Measurements from ENCODE around the gene AHCYL2.
"Not testable (repeated sequence)": the region's sequence is repeated elsewhere in the genome, so short reads cannot be mapped to it uniquely, and the experiment has no call there.

Gene AHCYL2

DNA sequence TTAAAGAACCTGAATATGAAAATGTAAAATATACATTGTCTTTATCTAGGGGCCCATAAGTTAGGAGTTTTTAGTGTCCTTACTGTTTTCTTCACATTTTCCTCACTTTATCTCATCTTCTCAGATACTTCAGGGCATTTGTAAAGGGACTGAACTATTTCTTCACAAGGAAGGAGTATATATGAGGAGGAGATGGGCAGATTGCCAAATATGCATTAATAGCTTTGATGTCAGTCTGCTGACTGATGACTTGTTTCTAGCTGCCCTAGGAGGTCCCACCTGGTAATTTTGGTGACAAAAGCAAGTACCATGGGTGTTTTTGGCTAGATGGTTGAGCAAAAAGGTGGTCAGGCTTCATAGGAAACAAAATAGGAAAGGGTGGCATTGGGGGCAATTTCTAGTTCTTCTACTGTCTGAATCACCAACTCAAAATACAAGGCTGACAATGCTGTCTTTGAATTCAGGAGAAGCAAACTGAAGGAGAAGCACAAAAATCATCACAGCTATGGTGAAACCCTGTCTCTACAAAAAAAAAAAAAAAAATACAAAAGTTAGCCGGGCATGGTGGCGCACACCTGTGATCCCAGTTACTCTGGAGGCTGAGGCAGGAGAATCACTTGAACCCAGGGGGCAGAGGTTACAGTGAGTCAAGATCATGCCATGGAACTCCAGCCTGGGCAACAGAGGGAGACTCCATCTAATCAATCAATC, 199.0 kb downstream of the AHCYL2 start:
- DNase-seq (ENCODE audit: low read depth in 2 of 2): no peak

DNA sequence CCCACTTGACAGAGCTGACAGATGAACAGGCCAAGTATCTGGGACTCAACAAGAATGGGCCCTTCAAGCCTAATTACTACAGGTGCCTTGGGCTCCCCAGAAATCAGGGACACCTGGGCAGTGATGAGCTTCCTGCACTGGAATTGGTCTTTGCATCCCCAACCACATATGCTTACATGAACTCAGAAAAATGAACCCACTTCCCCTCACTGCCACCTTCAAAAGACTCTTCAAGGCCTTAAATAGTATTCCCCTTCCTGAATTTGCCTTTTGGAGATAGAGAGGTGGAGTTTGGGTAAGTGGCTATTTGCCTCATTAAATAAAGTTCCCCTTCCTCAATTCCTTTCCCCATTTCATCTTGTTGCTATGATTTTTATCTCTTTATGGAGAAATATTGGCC, 201.7 kb downstream of the AHCYL2 start:
- DNase-seq (ENCODE audit: low read depth in 2 of 2): no peak

- no peak for DNase-seq (ENCODE audit: low read depth in 2 of 2)
Observed at GRCh38 chr7:129427526-129428045, 202.8 kb downstream of the AHCYL2 start.

DNA sequence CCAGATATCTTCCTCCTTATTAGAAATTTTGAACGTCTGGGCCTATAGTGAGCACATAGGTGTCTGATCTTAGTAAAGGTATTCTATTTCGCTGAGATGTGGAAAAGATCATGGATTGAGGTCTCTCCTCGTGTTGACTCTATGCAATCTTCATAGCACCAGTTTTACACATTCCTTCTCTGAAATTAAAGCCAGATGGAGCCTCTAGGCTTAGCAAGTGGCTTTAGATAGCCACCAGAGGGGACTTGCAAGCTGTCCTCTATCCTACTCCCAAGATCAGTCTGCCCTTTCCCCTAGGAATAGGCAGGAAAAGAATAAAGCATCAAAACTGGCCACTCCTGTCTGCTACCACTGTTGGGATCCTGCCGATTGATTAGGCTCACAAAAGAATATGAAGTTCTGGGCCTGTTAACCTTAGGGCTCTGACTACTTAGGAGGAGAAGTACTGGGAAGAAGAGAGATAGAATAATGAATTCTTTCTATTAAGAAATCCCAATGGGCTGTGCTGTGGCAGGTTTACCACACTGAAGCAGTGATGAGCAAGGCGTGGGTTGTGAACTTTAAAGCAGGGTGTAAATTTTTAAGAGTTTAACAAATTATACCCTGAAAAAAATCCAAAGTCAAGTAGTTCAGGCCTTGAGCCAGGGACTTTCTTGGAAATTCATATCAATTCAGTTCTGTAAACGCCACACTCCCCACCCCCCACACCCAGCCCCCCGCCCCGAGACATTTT, 207.2 kb downstream of the AHCYL2 start:
- DNase-seq (ENCODE audit: low read depth in 2 of 2): no peak

DNA sequence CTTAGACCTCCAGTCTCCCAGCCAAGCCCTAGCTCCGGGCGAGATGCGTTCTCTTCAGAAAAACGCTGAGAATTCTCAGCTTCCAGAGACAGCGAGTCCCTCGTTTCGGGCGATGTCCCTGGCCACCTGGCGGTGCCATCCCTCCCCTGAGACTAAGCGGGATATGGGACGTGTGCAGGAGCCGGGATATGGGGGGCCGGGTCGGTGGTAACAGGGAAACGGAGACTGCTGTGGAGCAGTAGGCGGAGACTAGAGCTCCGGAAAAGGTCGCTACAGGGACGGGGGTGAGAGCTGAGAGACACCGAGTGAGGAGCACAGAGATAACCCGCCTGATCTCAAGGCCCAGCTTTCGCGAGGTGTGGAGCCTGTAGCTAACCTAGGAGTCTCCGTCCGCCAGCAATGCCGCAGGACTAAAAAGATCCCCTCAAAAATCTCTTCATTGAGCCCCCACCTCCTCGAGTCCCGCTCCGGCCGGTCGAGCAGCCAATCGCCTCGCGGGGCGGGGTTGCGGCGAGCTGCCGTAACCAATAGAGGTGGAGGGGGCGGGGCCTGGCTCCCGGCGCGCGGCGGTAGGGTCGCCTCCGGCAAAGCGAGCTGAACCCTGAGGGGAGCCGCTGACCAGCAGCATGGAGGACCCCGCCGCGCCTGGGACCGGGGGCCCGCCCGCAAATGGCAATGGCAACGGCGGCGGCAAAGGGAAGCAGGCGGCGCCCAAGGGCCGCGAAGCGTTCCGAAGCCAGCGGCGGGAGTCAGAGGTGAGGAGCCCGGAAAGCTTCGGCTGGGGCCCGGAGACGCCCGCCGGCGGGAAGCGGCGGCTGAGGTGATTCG, 209.2 kb downstream of the AHCYL2 start, which contains the start of gene STRIP2:
Gene STRIP2 (plus strand): TSS at position 586 of the 828 bp plus-strand sequence. CDS start 41 bp downstream, at position 627.
- peak; percentile 88 to 94 for DNase-seq (ENCODE audit: low read depth in 2 of 2)

DNA sequence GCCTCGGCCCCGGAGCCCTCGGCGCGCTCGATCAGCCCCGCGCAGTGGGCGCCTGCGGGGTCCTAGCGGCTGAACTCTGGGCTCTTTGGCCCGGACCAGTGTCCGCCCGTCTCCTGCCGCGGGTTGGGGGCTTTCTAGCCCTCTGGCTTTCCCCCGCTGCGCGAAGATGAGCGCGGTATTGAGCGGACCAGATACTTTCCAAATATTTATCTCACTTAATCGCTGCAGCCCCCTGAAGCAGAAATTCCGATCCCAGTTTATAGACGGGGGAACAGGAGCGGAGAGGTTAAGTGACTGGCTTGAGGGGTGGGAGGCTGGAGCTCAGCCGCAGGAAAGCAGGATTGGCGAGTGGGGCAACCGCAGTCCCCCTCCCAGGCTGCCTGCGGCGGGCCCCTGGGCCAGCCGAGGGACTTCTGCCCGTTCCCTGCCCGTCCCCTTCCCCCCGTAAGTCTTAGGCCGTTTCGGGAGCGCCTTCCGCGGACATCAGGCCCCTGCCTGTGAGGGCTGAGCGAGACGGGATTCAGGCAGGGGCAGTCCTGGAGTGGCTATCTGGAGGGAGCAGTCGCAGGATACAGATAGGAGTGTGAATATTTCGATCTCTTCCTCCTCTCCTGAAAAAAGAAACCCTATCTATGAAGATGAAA, 210.0 kb downstream of the AHCYL2 start:
- DNase-seq (ENCODE audit: low read depth in 2 of 2): no peak

DNA sequence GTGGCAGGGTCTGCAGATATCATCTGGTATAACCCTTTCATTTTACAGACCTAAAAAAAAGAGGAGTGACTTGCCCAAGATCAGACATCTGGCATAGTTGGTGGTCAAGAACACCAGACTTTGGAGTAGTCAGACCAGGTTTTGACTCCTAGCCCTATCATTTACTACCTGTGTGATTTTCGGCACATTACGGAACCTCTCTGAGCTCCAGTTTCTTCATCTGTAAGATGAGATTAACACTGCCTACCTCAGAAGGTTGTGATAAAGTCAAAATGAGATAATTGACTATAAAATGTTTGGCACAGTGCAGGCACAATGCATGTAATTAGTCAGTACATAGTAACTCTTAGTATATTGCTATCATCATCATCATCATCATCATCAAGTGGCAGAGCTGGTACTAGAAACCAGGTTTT, 210.6 kb downstream of the AHCYL2 start:
- no peak for DNase-seq (ENCODE audit: low read depth in 2 of 2)

GRCh38 chr7:129436335-129436923, 211.6 kb downstream of the AHCYL2 start:
- no peak for DNase-seq (ENCODE audit: low read depth in 2 of 2)

DNA sequence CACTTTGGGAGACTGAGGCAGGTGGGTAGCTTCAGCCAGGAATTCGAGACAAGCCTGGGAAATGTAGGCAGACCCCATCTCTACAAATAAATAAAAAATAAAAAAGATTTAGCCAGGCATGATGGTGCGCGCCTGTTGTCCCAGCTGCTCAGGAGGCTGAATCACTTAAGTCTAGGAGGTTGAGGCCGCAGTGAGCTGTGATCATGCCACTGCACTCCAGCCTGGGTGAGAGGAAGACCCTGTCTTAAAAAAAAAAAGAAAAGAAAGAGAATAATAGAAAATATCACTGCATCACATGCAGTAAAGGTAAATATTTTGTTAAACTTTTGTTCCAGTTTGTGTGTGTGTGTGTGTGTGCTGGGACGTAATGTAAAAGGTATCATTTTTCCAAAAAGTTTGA, 212.4 kb downstream of the AHCYL2 start:
- no peak for DNase-seq (ENCODE audit: low read depth in 2 of 2)

- DNase-seq (ENCODE audit: low read depth in 2 of 2): no peak
Observed at GRCh38 chr7:129438281-129438838, 213.5 kb downstream of the AHCYL2 start.

DNA sequence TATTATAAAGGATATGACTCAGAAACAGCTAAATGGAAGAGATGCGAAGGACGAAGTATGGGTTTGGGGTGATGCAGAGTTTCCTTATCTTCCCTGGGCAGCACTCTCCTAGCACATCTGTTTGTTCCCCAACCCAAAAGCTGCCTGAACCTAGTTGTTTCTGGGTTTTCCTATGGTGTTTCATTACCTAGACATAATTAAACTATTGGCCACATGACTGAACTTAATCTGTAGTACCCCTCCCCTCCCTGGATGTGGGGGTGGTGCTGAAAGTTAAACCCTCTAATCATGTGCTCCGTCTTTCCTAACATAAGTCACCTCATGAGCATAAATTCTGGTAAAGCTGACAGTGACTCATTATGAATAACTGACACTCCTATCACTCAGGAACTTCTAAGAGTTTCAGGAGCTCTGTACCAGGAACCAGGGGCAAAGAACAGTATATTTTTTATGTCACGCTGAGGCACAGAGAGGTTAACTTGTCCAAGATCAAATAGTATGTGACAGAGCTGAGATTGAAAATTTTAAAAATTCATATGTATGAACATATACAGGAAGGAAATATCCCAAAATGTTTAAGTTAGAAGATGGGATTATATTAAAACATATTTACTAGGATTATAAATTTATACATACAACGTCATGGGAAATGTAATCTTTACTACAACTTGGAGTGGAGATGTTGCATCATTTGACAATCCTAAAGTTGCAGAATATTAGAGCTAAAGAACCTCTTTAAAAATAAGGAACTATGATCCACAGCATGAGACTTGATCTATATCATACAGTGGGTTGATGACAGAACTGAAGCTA, 214.2 kb downstream of the AHCYL2 start:
- peak; percentile 45 to 56 for DNase-seq (ENCODE audit: low read depth in 2 of 2)

DNA sequence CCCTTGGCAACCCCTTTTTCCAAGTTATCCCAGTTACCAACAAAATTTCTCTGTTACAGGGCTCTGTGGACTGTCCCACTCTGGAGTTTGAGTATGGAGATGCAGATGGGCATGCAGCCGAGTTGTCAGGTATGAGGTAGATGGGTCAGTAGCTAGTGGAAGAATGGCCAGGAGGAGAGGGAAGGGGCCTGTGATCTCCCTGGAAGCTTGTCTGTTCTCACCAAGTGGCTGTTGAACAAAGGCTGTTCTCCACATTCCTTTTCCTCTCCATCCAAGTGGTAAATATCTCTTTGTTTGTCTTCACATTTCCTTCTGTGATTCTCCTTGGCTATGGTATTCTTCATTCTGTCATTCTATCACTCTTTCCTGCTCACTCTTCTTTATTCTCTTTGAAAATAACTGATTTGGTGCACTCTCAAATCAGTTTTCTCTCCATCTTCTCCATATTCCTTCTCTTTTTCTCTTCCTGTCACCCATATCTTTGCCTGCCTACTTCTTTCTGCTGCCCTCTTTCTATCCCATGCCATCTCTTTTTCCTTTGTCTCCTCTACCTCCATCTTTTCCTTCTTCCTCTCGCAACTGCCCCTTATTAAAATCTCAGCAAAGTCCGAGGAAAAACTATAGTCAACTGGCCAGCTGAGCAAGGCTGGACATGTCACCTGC, 215.3 kb downstream of the AHCYL2 start:
- DNase-seq (ENCODE audit: low read depth in 2 of 2): no peak

DNA sequence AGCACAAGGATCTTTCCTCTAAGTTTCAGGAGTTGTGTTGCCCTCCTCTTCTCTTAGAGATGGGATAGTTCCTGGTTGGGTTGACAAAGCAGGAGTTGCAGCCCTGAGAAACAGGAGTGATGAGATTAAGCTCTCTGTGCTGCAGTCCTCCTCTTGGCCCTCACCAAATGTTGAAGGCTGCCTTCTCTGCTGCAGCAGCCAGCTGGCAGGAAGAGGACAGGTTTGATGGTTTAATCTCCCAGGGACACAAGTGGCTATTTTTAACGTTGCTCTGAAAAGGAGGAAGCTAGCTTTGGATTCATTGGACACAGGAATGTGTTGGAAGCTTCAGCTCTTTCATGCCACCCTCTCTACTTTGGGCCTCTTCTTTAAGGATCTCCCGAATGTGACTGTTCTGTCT, 218.8 kb downstream of the AHCYL2 start:
- no peak for DNase-seq (ENCODE audit: low read depth in 2 of 2)

- DNase-seq (ENCODE audit: low read depth in 2 of 2): not testable (repeated sequence)
Observed at GRCh38 chr7:129444776-129445175, 219.9 kb downstream of the AHCYL2 start.

- DNase-seq (ENCODE audit: low read depth in 2 of 2): not testable (repeated sequence)
Observed at GRCh38 chr7:129446925-129447324, 222.1 kb downstream of the AHCYL2 start.

DNA sequence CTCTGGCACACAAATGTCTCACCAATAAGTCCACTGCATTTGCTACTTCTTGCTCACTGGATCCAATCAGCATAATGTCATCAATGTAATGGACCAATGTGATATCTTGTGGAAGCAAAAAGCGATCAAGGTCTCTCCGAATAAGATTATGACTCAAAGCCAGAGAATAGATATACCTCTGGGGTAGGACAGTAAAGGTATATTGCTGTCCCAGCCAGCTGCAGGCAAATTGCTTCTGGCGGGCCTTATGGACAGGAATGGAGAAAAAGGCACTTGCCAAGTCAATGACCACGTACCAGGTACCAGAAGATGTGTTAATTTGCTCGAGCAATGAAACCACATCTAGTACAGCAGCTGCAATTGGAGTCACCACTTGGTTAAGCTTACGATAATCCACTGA, 222.6 kb downstream of the AHCYL2 start:
- not testable (repeated sequence) for DNase-seq (ENCODE audit: low read depth in 2 of 2)

- not testable (repeated sequence) for DNase-seq (ENCODE audit: low read depth in 2 of 2)
Observed at GRCh38 chr7:129448608-129449007, 223.8 kb downstream of the AHCYL2 start.

GRCh38 chr7:129450295-129450694, 225.5 kb downstream of the AHCYL2 start:
- no peak for DNase-seq (ENCODE audit: low read depth in 2 of 2)

- DNase-seq (ENCODE audit: low read depth in 2 of 2): no peak
Observed at GRCh38 chr7:129452589-129453231, 227.9 kb downstream of the AHCYL2 start.

All from activated CD4-positive, alpha-beta T cell treated with anti-CD3 and anti-CD28 coated beads for 24 hours (primary cell).